A673 (cell line): ENCODE measurements around the gene COA3. TPM values are rescaled to one million over a fixed set of nuclear protein-coding genes. Genes with fewer than 3 reads are reported as not detected.
A peak's percentile ranks its signal among the peaks of the same experiment; 100 is the strongest.

ENCODE experiments used
- BruUV-seq: library from RNA; stranded (reverse); fragments of 400-500 nt; replicated peaks from 2 replicates; lab custom pipeline; 2021; lab: Mats Ljungman, UMichigan
- CTCF ChIA-PET: fragments of 300-600 bp; sonication (Branson Sonifier 250); formaldehyde crosslinking; loops from one replicate; lab custom pipeline; 2022; ENCODE audit warnings: antibody characterized with exemption; lab: Charles Lee
- POLR2A ChIA-PET: fragments of 300-600 bp; sonication (Branson Sonifier 250); formaldehyde crosslinking; loops from one replicate; lab custom pipeline; 2022; ENCODE audit warnings: antibody characterized with exemption; ENCODE audit not compliant: low non-redundant PET; lab: Charles Lee
- DNase-seq: peaks from one replicate; pipeline ENCODE4 v3.0.0-alpha.2; 2015; ENCODE audit warnings: low spot score
- H3K27ac ChIP-seq: fragments of 200-600 bp; sonication (generic); 2 replicates; pipeline ENCODE4 v1.5.1; 2016; ENCODE audit warnings: mixed run types, low read depth, mild to moderate bottlenecking, mixed read lengths, antibody characterized with exemption, low read length; ENCODE audit not compliant: poor library complexity, severe bottlenecking
- H3K27me3 ChIP-seq: fragments of 200-600 bp; sonication (generic); replicated peaks from 2 replicates; pipeline ENCODE4 v1.6.1; 2017; ENCODE audit warnings: mixed run types, low read depth, mild to moderate bottlenecking, mixed read lengths, antibody characterized with exemption, low read length; ENCODE audit not compliant: insufficient read depth, poor library complexity
- H3K36me3 ChIP-seq: fragments of 200-600 bp; sonication (generic); 2 replicates; pipeline ENCODE4 v1.6.1; 2016; ENCODE audit warnings: mixed run types, mild to moderate bottlenecking, mixed read lengths, antibody characterized with exemption, low read length; ENCODE audit not compliant: insufficient read depth, poor library complexity, severe bottlenecking
- H3K4me1 ChIP-seq: fragments of 200-600 bp; sonication (generic); 2 replicates; pipeline ENCODE4 v1.6.1; 2017; ENCODE audit warnings: mixed run types, mild to moderate bottlenecking, mixed read lengths, antibody characterized with exemption, low read length; ENCODE audit not compliant: insufficient read depth, poor library complexity, severe bottlenecking
- H3K4me3 ChIP-seq: fragments of 200-600 bp; sonication (generic); 2 replicates; pipeline ENCODE4 v1.5.1; 2016; ENCODE audit warnings: low read depth, mixed run types, mild to moderate bottlenecking, mixed read lengths, low read length; ENCODE audit not compliant: poor library complexity, severe bottlenecking
- H3K9me3 ChIP-seq: fragments of 200-600 bp; sonication (generic); 2 replicates; pipeline ENCODE4 v1.6.1; 2016; ENCODE audit warnings: mixed run types, low read depth, mild to moderate bottlenecking, mixed read lengths, antibody characterized with exemption, low read length; ENCODE audit not compliant: poor library complexity, severe bottlenecking
- EZH2 ChIP-seq: fragments of 200-600 bp; sonication (generic); IDR thresholded peaks from 2 replicates; pipeline ENCODE4 v1.6.1; 2017; ENCODE audit warnings: borderline replicate concordance, low read depth, mild to moderate bottlenecking, mixed read lengths, antibody characterized with exemption, low read length; ENCODE audit not compliant: poor library complexity, severe bottlenecking
- intact Hi-C: fragments of 100-400 bp; cut with micrococcal nuclease; formaldehyde crosslinking; loops from one replicate; pipeline ENCODE4 v1.10.0; 2022; ENCODE audit not compliant: unreplicated experiment
- total RNA-seq: library from RNA; stranded (reverse); gene quantifications from 2 replicates; pipeline ENCODE4 v1.2.3, GENCODE V29; 2021
- TF ChIP-seq, protein P1 (sequence below): fragments of 300-800, 200-600 bp; sonication (generic); conservative IDR thresholded peaks from 2 replicates; pipeline ENCODE4 v1.5.1; 2017; ENCODE audit warnings: low read depth, mild to moderate bottlenecking, antibody characterized with exemption, low read length, moderate library complexity, mixed read lengths

The COA3 gene
- total RNA-seq, 1 experiment from 2014 or later = 29.0 TPM

DNA sequence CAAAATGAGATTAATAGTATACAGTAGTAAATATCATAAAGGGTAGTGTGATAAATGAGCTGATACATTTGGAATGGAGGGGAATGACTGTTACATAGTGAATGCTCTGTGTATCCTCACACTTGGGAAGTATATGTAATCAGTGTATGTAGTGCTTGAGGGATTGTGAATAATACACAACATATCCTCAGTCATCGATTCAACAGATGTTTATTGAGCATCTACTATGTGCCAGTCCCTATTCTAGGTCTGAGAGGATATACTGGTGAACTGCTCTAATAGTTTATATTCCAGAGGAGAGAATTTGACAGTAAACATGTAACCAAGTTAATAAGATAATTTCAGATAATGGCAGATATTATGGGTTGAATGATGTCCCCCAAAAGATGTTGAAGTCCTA is 29.0 kb upstream of the COA3 start:
- H3K4me3 ChIP-seq = no peak overlapping the region
- no peaks in the 10 kb centered on the region for H3K4me1 ChIP-seq
- intact Hi-C loops = loop anchor here (10.0 kb wide), 1 partner anchor 103 kb away; no protein-coding TSS in a partner anchor
- H3K9me3 ChIP-seq = no peaks in the 10 kb centered on the region
- CTCF ChIA-PET = no interaction called here
- DNase-seq = no peak
- H3K27ac ChIP-seq = no peak overlapping the region
- H3K36me3 ChIP-seq = no peaks in the 10 kb centered on the region
- no TSS peak for BruUV-seq
- POLR2A ChIA-PET = no interaction called here
- H3K27me3 ChIP-seq = no peaks in the 10 kb centered on the region
- TF ChIP-seq EZH2 = no peak
- TF ChIP-seq, protein P1, sequence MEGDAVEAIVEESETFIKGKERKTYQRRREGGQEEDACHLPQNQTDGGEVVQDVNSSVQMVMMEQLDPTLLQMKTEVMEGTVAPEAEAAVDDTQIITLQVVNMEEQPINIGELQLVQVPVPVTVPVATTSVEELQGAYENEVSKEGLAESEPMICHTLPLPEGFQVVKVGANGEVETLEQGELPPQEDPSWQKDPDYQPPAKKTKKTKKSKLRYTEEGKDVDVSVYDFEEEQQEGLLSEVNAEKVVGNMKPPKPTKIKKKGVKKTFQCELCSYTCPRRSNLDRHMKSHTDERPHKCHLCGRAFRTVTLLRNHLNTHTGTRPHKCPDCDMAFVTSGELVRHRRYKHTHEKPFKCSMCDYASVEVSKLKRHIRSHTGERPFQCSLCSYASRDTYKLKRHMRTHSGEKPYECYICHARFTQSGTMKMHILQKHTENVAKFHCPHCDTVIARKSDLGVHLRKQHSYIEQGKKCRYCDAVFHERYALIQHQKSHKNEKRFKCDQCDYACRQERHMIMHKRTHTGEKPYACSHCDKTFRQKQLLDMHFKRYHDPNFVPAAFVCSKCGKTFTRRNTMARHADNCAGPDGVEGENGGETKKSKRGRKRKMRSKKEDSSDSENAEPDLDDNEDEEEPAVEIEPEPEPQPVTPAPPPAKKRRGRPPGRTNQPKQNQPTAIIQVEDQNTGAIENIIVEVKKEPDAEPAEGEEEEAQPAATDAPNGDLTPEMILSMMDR = no peak

GRCh38 chr17:42821176-42821575 is 22.7 kb upstream of the COA3 start:
- Histone ChIP-seq H3K9me3 (no peaks in the 10 kb centered on the region), H3K27me3 (no peaks in the 10 kb centered on the region), H3K4me3 (no peak overlapping the region), H3K27ac (no peak overlapping the region), H3K4me1 (no peaks in the 10 kb centered on the region), H3K36me3 (peaks cover 4% of the 10 kb centered on the region)
- no TSS peak for BruUV-seq
- CTCF ChIA-PET = no interaction called here
- intact Hi-C loops = loop anchor here (10.0 kb wide), 1 partner anchor 96 kb away; no protein-coding TSS in a partner anchor
- no peak for DNase-seq
- POLR2A ChIA-PET = no interaction called here
- TF ChIP-seq, protein P1 = no peak
- no peak for TF ChIP-seq EZH2

DNA sequence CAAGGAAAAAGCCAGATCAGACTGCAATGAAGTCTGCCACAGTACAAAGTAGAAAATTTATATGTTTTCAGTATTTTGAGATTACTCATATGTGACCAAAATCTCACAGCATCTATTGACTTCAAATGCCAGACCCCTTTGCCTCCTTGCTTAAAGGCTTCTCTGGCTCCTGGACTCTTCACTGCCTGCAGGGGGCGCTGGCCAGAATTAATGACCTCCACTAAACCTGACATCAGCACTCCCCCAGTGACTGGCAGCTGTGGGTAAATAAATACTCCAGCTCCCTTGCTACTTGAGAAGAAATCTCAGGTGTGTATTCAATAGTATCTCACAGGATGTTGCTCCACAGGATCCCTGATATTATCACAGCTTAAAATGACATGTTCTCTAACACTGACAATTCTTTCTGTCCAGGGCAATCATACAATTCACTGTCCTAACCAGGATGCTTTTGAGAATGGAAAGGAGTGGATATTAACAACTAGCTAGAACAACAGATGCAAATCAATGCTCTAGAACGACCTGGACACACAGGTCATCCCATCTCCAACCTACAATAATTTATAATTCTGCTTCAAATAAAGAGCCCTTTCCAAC is 21.5 kb upstream of the COA3 start:
- H3K36me3 ChIP-seq = peaks cover 4% of the 10 kb centered on the region
- no peak overlapping the region for H3K27ac ChIP-seq
- peak; percentile 65 for DNase-seq
- CTCF ChIA-PET = no interaction called here
- intact Hi-C loops = loop anchor here (10.0 kb wide), 1 partner anchor 95 kb away; no protein-coding TSS in a partner anchor
- H3K9me3 ChIP-seq = no peaks in the 10 kb centered on the region
- H3K4me3 ChIP-seq = no peak overlapping the region
- no peaks in the 10 kb centered on the region for H3K27me3 ChIP-seq
- POLR2A ChIA-PET = no interaction called here
- no TSS peak for BruUV-seq
- peaks cover 6% of the 10 kb centered on the region for H3K4me1 ChIP-seq
- TF ChIP-seq, protein P1 = peak; percentile 66
- no peak for TF ChIP-seq EZH2
